ENCODE measurements around the gene PEX13.

GRCh38 chr2:60994131-60994530 lies 23.4 kb upstream of the PEX13 start:
- TF ChIP-seq, protein P1, sequence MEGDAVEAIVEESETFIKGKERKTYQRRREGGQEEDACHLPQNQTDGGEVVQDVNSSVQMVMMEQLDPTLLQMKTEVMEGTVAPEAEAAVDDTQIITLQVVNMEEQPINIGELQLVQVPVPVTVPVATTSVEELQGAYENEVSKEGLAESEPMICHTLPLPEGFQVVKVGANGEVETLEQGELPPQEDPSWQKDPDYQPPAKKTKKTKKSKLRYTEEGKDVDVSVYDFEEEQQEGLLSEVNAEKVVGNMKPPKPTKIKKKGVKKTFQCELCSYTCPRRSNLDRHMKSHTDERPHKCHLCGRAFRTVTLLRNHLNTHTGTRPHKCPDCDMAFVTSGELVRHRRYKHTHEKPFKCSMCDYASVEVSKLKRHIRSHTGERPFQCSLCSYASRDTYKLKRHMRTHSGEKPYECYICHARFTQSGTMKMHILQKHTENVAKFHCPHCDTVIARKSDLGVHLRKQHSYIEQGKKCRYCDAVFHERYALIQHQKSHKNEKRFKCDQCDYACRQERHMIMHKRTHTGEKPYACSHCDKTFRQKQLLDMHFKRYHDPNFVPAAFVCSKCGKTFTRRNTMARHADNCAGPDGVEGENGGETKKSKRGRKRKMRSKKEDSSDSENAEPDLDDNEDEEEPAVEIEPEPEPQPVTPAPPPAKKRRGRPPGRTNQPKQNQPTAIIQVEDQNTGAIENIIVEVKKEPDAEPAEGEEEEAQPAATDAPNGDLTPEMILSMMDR (IDR thresholded peaks at IDR 0.05; ENCODE audit: extremely low read depth in 1 of 2, insufficient read depth in 1 of 2, low read depth in 1 of 2, low read length in 2 of 2), result no peak
- TF ChIP-seq FOS (IDR thresholded peaks at IDR 0.05; ENCODE audit: borderline replicate concordance, insufficient read depth, low read length) (no peak), POLR2AphosphoS5 (IDR thresholded peaks at IDR 0.05; ENCODE audit: insufficient read depth, low read depth, low read length) (no peak), EZH2 (IDR thresholded peaks at IDR 0.05; ENCODE audit: borderline replicate concordance, low read depth, low read length, severe bottlenecking) (no peak), POLR2A (IDR thresholded peaks at IDR 0.05; ENCODE audit: low read depth, low read length) (no peak), JUN (IDR thresholded peaks at IDR 0.05; ENCODE audit: borderline replicate concordance, insufficient read depth, insufficient read length, low read depth) (no peak), GATA2 (IDR thresholded peaks at IDR 0.05; ENCODE audit: insufficient read depth, insufficient read length, low read depth, low read length) (no peak)
